ENCODE results near the gene RHD.
"Not testable (repeated sequence)": the region's sequence is repeated elsewhere in the genome, so short reads cannot be mapped to it uniquely, and the experiment has no call there.

Gene RHD

DNA sequence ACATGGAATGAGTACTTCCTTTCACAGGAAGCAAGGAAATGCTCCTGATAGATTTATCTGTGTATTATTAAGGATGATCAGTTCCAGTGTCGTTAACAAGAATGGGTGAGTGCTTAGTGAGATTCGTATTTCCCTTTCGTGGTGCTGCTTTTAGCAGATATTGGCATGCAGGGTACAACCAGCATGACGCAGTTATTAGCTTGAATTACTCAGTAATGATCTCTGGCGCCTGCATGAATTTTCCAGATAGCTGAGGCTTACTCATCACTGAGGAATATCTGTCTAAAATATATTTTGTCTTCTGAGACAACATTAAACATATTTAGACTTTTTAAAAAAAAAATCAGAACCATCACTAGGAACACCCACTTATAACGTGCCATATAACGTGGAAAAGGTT is 99.4 kb downstream of the RHD start:
- DNase-seq, H3K36me3 Mint-ChIP-seq, H3K4me1 Mint-ChIP-seq, H3K9me3 Mint-ChIP-seq, H3K27ac Mint-ChIP-seq, H3K4me3 Mint-ChIP-seq, H3K27me3 Mint-ChIP-seq: not testable (repeated sequence)
- CTCF ChIA-PET, result interaction anchor here (0.6 kb wide), 1 partner anchor 93 kb away, joined by 3 read pairs; no protein-coding TSS in a partner anchor

GRCh38 chr1:25378367-25378766 is 106.1 kb downstream of the RHD start:
- DNase-seq, CTCF ChIA-PET, H3K4me1 Mint-ChIP-seq, H3K4me3 Mint-ChIP-seq, H3K9me3 Mint-ChIP-seq, H3K27ac Mint-ChIP-seq, H3K36me3 Mint-ChIP-seq: not testable (repeated sequence)
- peaks cover 33% of the 10 kb centered on the region for H3K27me3 Mint-ChIP-seq
